Naive B cell (primary cell): ENCODE data around the gene AGAP3. TPM values are rescaled to one million over a fixed set of nuclear protein-coding genes. Genes with fewer than 3 reads are reported as not detected.
A peak's percentile ranks its signal among the peaks of the same experiment; 100 is the strongest.

Source experiments
- ATAC-seq, 2 donors: fragments of 150-1000 bp; cut with Tn5 transposase; 2 replicates each; pipeline ENCODE4 v1.10.0; 2021; ENCODE audit warnings: low read depth in 2 of 2, mild to moderate bottlenecking in 2 of 2, moderate library complexity in 2 of 2
- DNase-seq: peaks from one replicate; pipeline ENCODE4 v3.0.0; 2022
- H3K27ac Mint-ChIP-seq, 6 donors: one replicate each; pipeline ENCODE4 v1.8.0; 2020 to 2022; ENCODE audit warnings: mild to moderate bottlenecking in 6 of 6, mixed read lengths in 6 of 6, moderate library complexity in 5 of 6, inconsistent platforms in 2 of 6
- H3K27me3 Mint-ChIP-seq, 3 donors: one replicate each; pipeline ENCODE4 v1.8.0; 2021 to 2022; ENCODE audit warnings: mixed read lengths in 3 of 3, mild to moderate bottlenecking in 1 of 3
- H3K36me3 Mint-ChIP-seq, 2 donors: one replicate each; pipeline ENCODE4 v1.8.0; 2020 to 2022; ENCODE audit warnings: mixed read lengths in 2 of 2, inconsistent platforms in 1 of 2, mild to moderate bottlenecking in 1 of 2
- H3K4me1 Mint-ChIP-seq, 3 donors: one replicate each; pipeline ENCODE4 v1.8.0; 2020 to 2022; ENCODE audit warnings: mixed read lengths in 3 of 3, inconsistent platforms in 1 of 3, mild to moderate bottlenecking in 1 of 3, moderate library complexity in 1 of 3
- H3K4me3 Mint-ChIP-seq, 8 donors: one replicate each; pipeline ENCODE4 v1.8.0; 2020 to 2022; ENCODE audit warnings: mild to moderate bottlenecking in 8 of 8, mixed read lengths in 8 of 8, moderate library complexity in 8 of 8, inconsistent platforms in 2 of 8
- H3K9me3 Mint-ChIP-seq, 7 donors: one replicate each; pipeline ENCODE4 v1.8.0; 2020 to 2022; ENCODE audit warnings: mixed read lengths in 7 of 7, mild to moderate bottlenecking in 5 of 7, inconsistent platforms in 2 of 7, moderate library complexity in 1 of 7
- polyA plus RNA-seq, 6 donors: library from polyadenylated mRNA; unstranded; fragments of 300-500 nt; fragmentation: Illumina TruSeq; gene quantifications; one replicate each; pipeline ENCODE4 v1.2.3, GENCODE V29; 2021; ENCODE audit warnings: low read depth in 6 of 6

AGAP3 gene
- polyA plus RNA-seq, 6 donors from 2014 or later: 0.58 to 1.2 (median 0.66) TPM; not detected in 3

DNA sequence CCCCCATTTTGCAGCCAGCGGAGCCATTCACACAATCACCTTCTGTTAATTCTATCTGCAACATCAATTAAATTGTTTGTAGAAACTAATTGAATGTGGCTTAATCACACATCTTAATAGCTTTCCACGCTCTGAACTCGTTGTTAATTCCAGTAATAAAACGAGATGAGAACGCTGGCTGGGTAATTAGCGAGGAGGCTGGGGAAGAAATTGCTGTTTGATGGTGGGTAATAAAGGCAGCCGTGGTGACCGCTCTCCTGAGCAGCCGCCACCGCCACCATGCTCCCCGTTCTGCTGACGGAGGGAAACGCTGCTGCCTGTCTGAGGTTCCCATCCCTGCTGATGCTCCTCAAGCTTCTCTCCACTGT lies 44.9 kb downstream of the AGAP3 start:
- ATAC-seq (no peak), DNase-seq (no peak)
- no peaks in the 10 kb centered on the region for H3K4me1 Mint-ChIP-seq
- peaks cover 0 to 4% (median 0%) of the 10 kb centered on the region in 3 donors for H3K27me3 Mint-ChIP-seq
- no peak overlapping the region for H3K27ac Mint-ChIP-seq
- no peaks in the 10 kb centered on the region for H3K36me3 Mint-ChIP-seq
- H3K9me3 Mint-ChIP-seq: peaks cover 0 to 2% (median 0%) of the 10 kb centered on the region in 7 donors
- H3K4me3 Mint-ChIP-seq: no peak overlapping the region

DNA sequence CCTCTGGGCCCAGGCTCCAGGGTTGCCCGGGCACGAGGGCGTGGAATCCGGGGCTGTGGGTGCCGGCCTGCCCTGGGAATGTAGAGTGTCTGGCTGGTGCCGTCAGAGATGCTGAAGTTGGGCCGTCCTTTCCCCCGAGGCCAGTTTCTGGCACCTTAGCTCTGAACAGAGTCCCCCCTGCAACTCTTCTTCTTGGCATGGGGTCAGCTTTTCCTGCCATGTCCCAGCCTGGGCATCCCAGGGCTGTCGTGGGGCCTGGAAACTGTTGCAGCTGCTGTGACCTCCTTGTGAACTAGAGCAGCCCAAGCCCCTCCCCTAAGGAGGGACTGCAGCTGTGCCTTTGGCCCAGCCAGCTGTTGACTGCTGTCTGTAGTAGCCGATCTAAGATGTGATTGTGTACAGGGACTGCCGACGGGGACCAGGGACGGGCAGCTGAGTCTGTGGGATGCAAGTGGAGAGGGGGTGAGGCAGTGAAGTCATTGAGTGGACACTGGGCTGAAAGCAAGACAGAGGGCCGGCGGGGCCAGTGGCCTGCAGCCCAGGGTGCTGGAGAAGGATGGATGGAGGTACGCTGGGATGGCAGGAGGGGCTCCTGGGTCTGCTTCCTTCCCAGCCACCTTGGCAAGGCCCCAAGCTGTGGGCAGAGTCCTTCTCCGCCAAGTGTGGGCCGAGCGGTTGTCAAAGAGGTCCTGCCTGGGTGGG lies 45.5 kb downstream of the AGAP3 start:
- peaks cover 0 to 2% (median 0%) of the 10 kb centered on the region in 7 donors for H3K9me3 Mint-ChIP-seq
- no peaks in the 10 kb centered on the region for H3K36me3 Mint-ChIP-seq
- DNase-seq: no peak
- H3K4me3 Mint-ChIP-seq: no peak overlapping the region
- no peaks in the 10 kb centered on the region for H3K4me1 Mint-ChIP-seq
- H3K27ac Mint-ChIP-seq: peak overlapping the region in 1 of 6 donors; percentile 85
- peaks cover 0 to 4% (median 0%) of the 10 kb centered on the region in 3 donors for H3K27me3 Mint-ChIP-seq
- ATAC-seq: no peak

DNA sequence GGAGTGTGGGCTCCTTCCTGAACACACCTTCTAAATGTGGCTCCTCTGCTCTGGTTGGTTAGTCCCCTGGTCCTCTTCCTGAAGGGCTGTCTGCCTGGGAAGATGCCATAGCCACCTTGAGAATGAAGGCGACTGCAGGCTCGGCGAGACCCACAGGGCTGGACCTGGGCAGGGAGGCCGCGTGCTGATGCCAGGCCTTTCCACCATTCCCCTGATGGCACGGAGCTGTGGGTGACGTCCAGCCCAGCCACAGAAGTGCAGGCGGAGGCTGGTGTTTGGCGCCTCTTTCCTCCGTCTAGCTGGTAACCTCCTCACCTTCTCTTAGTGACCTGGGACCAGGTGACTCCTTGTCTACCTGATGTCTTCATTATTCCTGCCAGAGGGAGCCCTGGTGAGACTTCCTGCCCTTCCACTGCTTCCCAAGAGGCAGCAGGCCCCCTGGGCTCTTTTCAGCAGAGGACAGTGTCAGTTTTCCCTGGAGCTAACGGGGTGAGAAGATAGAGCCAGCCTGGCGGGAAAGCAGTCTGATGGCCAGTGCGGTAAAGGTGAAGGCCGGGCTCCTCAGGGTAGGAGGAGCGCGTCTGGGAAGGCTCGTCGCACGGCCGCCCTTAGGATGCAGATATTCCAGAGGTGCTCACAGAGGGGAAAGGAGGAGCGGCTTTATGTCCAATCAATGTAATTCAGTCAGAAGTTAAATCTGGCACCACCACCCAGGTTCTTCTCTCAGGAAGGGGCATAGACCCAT lies 46.4 kb downstream of the AGAP3 start:
- ATAC-seq (no peak), DNase-seq (no peak)
- peak overlapping the region in 1 of 8 donors; percentile 29 for H3K4me3 Mint-ChIP-seq
- H3K36me3 Mint-ChIP-seq: no peaks in the 10 kb centered on the region
- no peak overlapping the region for H3K27ac Mint-ChIP-seq
- peaks cover 0 to 2% (median 0%) of the 10 kb centered on the region in 7 donors for H3K9me3 Mint-ChIP-seq
- no peaks in the 10 kb centered on the region for H3K4me1 Mint-ChIP-seq
- H3K27me3 Mint-ChIP-seq: peaks cover 0 to 2% (median 0%) of the 10 kb centered on the region in 3 donors

DNA sequence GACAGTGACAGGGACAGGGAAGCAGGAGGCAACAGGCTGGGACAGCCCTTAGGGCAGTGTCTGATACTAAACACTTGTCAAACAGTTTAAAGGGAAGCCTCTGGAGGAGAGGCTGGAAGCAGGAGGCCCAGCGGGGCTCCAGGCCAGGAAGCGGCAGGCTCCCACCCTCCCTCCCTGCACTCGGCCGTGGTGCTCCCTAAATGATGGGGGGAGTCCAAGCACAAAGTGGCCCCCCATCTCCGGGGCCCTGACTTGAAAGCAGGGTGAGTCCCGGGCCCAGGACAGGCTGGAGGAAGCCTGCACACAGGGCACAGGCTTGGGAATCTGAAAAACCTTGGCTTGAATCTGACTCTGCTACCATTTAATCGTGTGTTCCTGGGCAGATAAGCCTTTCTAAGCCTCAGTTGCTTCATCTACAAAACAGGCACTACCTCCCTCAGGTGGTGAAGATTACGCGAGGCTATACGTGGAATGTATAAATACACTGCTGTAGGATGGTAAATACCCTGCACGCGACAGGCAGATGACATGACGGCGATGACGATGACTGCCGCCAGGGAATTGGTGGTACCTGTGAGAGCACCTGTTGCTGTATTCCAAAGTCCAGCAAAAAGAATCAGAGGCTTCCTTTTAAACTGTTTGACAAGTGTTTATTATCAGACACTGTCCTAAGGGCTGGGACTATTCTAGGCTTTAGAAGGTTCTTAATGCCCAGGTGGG lies 47.2 kb downstream of the AGAP3 start:
- H3K27me3 Mint-ChIP-seq: peaks cover 0 to under 1% (median 0%) of the 10 kb centered on the region in 3 donors
- H3K4me1 Mint-ChIP-seq: no peaks in the 10 kb centered on the region
- ATAC-seq (no peak), DNase-seq (no peak)
- peak overlapping the region in 1 of 8 donors; percentile 29 for H3K4me3 Mint-ChIP-seq
- H3K36me3 Mint-ChIP-seq: no peaks in the 10 kb centered on the region
- H3K9me3 Mint-ChIP-seq: peaks cover 0 to 2% (median 0%) of the 10 kb centered on the region in 7 donors
- no peak overlapping the region for H3K27ac Mint-ChIP-seq

DNA sequence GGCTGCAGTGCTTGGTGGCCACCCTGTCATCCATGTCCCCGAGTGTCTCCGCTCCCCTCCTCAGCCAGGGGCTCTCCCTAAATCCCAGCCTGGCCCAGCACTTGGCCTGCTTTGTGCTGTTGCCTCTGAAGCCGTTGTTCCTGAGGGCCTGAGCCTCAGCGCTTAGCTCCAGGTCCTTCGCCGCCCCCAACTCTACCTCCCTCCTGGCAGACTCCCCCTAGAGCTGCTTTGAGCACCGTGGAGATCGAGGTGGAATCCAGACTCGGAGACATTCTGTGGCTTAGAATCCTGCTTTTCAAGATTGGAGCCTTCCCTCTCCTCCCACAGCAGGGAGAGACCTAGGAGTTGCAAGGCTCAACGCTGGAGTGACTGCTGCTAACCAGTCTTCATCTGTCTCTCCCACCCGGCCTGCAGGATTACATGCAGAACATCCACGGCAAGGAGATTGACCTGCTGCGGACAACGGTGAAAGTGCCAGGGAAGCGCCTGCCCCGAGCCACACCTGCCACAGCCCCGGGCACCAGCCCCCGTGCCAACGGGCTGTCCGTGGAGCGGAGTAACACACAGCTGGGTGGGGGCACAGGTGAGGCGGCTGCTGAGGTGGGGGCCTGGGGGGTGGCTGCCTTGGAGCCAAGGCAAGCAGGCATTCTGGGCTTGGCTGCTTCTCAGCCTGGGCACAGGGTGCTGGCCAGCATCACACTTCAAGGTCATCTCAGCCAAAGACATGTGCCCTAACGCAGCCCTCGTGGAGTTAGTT lies 47.9 kb downstream of the AGAP3 start:
- peaks cover 4 to 8% (median 6%) of the 10 kb centered on the region in 3 donors for H3K27me3 Mint-ChIP-seq
- H3K27ac Mint-ChIP-seq: no peak overlapping the region
- no peaks in the 10 kb centered on the region for H3K36me3 Mint-ChIP-seq
- DNase-seq (no peak), ATAC-seq (no peak)
- H3K9me3 Mint-ChIP-seq: peaks cover 0 to 2% (median 0%) of the 10 kb centered on the region in 7 donors
- H3K4me3 Mint-ChIP-seq: no peak overlapping the region
- no peaks in the 10 kb centered on the region for H3K4me1 Mint-ChIP-seq

DNA sequence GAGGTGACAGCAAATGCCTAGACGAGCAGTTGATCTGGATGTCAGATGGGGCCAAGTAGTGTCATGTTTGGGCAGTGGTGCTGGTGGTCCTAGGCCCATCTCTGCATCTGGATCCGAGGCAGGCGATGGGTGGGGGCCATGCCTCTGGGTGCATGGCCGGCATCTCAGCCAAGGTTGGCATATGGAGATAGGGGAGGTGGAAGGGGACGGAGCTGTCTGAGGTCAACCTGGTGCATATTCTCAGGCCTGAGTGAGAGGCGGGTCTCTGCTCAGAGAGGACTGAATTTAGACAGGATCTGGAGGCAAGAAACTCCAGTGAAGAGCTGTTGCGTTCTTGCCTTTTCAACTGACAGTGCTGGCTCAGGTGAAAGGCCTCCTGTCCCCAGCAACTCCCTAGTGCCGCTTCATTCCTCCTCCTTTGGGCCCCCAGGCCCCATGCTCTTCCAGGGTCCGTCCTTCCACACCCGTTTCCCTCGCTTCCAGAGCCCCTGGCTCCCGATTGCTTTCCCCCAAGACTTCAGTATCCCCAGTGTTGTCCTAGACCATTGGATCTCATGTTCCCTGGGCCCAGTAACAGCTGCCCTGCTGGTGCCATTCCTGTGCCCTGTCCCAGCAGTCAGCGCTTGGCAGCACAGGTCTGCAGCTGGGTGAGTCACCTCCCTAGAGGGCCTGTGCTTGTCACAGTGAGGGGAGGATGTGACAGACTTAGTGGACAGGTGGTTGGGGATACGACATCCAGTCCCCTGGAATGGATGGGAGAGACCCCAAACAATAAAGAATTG lies 48.7 kb downstream of the AGAP3 start:
- DNase-seq (no peak), ATAC-seq (no peak)
- H3K4me1 Mint-ChIP-seq: no peaks in the 10 kb centered on the region
- no peaks in the 10 kb centered on the region for H3K36me3 Mint-ChIP-seq
- peaks cover 0 to 2% (median 0%) of the 10 kb centered on the region in 7 donors for H3K9me3 Mint-ChIP-seq
- peaks cover 4 to 10% (median 9%) of the 10 kb centered on the region in 3 donors for H3K27me3 Mint-ChIP-seq
- no peak overlapping the region for H3K4me3 Mint-ChIP-seq
- no peak overlapping the region for H3K27ac Mint-ChIP-seq

DNA sequence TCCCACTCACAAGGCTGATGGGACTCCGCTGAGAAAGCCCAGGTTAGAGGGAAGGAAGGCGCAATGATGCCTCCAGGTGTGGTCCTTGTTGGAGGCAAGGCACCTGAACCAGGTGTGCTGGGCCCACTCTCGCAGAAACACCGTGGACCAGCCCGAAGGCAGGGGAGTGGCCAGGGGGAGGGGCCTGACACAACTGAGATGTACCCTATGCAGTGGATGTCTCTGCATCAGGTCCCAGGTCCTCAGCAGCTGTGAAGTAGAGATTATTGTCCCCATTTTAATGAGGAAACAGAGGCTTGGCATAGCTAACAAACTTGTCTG lies 49.2 kb downstream of the AGAP3 start:
- peaks cover 0 to 2% (median 0%) of the 10 kb centered on the region in 7 donors for H3K9me3 Mint-ChIP-seq
- no peak for DNase-seq
- no peaks in the 10 kb centered on the region for H3K4me1 Mint-ChIP-seq
- peaks cover 4 to 10% (median 9%) of the 10 kb centered on the region in 3 donors for H3K27me3 Mint-ChIP-seq
- no peaks in the 10 kb centered on the region for H3K36me3 Mint-ChIP-seq
- ATAC-seq: no peak
- no peak overlapping the region for H3K27ac Mint-ChIP-seq
- H3K4me3 Mint-ChIP-seq: no peak overlapping the region

DNA sequence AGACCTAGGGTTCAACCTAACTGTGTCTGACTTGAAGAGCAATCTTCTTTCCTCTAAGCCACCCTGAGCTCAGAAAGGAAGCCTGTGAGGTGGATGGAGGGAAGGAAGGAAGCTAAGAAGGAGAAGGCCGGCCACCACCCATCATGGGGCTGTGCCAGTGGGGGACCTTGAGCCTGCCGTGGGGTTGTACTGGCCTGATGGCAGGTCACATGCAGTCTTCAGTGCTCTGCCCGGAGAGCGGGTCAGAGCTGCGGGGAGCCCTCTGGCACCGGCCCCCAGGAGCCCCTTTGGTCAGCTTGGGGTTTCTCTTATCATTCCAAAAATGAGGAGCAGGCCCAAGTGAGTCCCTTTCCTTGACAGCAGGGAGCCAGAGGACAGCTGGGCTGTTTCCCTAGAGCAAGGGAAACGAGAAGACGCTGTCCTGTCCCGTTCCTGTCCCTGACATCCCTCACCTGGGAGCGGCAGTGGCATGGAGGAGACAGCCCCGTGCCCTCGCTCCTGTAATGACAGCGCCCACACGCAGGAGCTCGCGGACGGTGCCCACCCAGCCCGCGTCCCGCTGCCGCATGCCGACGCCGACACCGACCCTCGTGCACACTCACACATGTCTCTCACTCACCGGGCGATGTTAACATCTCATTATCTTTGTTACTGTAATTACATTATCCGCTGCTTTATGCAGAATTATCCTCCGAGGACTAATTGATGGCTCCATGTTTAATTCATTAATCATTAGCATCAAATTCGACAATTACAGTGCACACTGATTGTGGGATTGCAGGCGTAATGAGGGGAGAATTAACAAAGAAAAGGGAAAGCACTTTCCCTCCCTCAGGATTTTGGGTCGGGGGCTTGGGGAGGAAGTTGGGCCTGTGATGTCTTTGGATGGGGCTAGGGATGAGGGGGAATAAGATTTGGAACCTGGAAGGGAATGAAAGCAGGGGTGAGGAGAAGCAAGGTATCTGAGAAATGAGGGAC lies 49.9 kb downstream of the AGAP3 start:
- H3K27ac Mint-ChIP-seq: peak overlapping the region in 1 of 6 donors; percentile 80
- no peaks in the 10 kb centered on the region for H3K4me1 Mint-ChIP-seq
- DNase-seq (no peak), ATAC-seq (no peak)
- H3K36me3 Mint-ChIP-seq: no peaks in the 10 kb centered on the region
- H3K9me3 Mint-ChIP-seq: peaks cover 0 to 2% (median 0%) of the 10 kb centered on the region in 7 donors
- no peak overlapping the region for H3K4me3 Mint-ChIP-seq
- H3K27me3 Mint-ChIP-seq: peaks cover 4 to 10% (median 9%) of the 10 kb centered on the region in 3 donors

DNA sequence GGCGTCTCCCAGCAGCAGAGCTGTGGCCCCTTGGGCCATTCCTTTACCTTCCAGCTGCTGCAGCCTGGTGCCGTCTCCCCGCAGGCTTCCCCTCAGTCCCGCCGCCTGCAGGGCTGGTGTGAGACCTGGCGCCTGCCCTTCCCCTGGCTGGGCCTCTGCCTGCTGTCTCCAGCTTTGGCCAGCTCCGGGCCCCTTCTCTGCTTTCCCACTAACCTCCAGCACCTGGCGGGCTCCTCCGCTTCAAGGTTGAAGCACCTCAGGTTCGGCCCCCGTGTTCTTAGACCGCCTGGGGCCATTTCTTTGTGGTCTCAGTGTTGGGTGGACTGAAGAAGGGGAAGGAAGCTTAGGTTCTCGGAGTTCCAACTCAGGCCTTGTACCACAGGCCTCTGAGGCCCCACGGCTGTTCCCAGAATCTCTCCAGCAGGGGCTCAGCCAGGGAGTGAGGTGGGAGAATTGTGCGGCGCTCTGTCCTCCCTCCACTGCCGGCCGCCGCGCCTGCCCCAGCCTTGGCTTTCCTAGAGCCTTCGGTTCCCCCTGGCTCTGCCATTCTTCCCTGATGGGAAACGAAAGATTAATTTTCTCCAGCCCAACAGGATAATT lies 50.9 kb downstream of the AGAP3 start:
- no peak overlapping the region for H3K27ac Mint-ChIP-seq
- no peak for DNase-seq
- H3K9me3 Mint-ChIP-seq: peaks cover 0 to 2% (median 0%) of the 10 kb centered on the region in 7 donors
- H3K4me3 Mint-ChIP-seq: no peak overlapping the region
- ATAC-seq: no peak
- peaks cover 4 to 10% (median 9%) of the 10 kb centered on the region in 3 donors for H3K27me3 Mint-ChIP-seq
- no peaks in the 10 kb centered on the region for H3K36me3 Mint-ChIP-seq
- H3K4me1 Mint-ChIP-seq: no peaks in the 10 kb centered on the region

DNA sequence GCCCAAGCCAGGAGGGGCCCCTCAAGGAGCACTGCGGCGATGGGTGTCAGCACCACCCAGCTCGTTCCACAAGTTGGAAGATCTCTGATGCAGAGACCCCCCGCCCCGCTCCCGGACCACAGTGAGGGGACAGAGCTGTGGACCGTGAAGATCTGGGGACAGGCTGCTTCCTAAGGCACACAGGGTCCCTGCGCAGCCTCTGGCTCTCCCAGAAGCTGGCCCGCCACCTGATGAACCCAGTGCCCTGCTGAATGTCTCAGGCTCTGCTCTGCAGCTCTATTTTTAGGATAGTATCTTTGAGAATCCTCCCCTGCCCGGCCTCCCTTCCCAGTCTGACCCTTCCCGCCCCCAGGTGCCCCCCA lies 51.5 kb downstream of the AGAP3 start:
- H3K9me3 Mint-ChIP-seq: no peaks in the 10 kb centered on the region
- ATAC-seq (no peak), DNase-seq (no peak)
- no peak overlapping the region for H3K27ac Mint-ChIP-seq
- peaks cover 4 to 10% (median 9%) of the 10 kb centered on the region in 3 donors for H3K27me3 Mint-ChIP-seq
- H3K36me3 Mint-ChIP-seq: no peaks in the 10 kb centered on the region
- H3K4me1 Mint-ChIP-seq: no peaks in the 10 kb centered on the region
- no peak overlapping the region for H3K4me3 Mint-ChIP-seq

DNA sequence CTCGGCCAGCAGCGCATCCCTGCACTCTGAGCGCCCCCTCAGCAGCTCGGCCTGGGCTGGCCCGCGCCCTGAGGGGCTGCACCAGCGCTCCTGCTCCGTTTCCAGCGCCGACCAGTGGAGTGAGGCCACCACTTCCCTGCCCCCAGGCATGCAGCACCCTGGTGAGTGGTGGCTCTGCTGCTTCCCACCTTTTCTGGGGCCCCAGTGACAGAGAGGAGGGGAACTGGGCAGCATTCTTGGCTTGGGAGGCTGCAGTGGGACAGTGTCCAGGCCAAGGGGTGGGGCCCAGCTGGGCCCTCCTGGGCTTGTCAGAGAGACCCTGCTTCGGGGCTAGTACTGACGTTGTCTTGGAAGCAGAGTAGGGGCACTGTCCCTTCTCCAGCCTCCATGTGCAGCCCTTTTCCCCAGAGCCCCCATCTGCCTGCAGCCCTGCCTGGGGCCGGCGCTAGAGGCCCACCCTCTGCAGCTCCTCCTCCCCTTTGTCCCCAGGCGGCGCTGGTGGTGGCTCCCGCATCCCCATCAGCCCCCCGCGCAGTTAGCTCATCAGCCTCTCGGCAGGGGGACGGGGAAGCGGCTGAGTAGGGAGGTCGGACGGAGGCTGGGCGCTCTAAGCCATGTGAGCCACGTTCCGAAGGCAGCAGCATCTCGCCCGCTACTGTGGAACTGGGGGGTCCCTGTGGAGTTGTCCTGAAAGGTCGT lies 52.0 kb downstream of the AGAP3 start:
- Mint-ChIP-seq H3K4me3 (no peak overlapping the region), H3K9me3 (no peaks in the 10 kb centered on the region), H3K4me1 (no peaks in the 10 kb centered on the region), H3K36me3 (no peaks in the 10 kb centered on the region), H3K27ac (no peak overlapping the region), H3K27me3 (peaks cover 4 to 13% (median 9%) of the 10 kb centered on the region in 3 donors)
- DNase-seq (no peak), ATAC-seq (no peak)
